Fibroblast of lung (primary cell): ENCODE data around the gene TIMP1. TPM values are rescaled to one million over a fixed set of nuclear protein-coding genes. Genes with fewer than 3 reads are reported as not detected.

Experiments
- DNase-seq, 2 donors: peaks; one replicate each; pipeline versions ENCODE4 v3.0.0 to v3.0.0-alpha.2; 2010; ENCODE audit warnings: low read depth in 2 of 2
- H2AFZ ChIP-seq: 2 replicates; pipeline ENCODE4 v1.5.1; 2012; ENCODE audit warnings: low read length, control low read depth, inconsistent platforms
- H3K27ac ChIP-seq: 2 replicates; pipeline ENCODE4 v1.5.1; 2011; ENCODE audit warnings: low read length, control low read depth; ENCODE audit not compliant: insufficient read depth
- H3K27me3 ChIP-seq: 2 replicates; pipeline ENCODE4 v1.5.1; 2011; ENCODE audit warnings: mild to moderate bottlenecking, low read length; ENCODE audit not compliant: control insufficient read depth, insufficient read depth
- H3K36me3 ChIP-seq: 2 replicates; pipeline ENCODE4 v1.5.1; 2011; ENCODE audit warnings: low read length; ENCODE audit not compliant: control insufficient read depth, insufficient read depth
- H3K4me1 ChIP-seq: 2 replicates; pipeline ENCODE4 v1.5.1; 2011; ENCODE audit warnings: low read length; ENCODE audit not compliant: control insufficient read depth, insufficient read depth; ENCODE audit errors: extremely low read depth
- H3K4me2 ChIP-seq: 2 replicates; pipeline ENCODE4 v1.5.1; 2011; ENCODE audit warnings: low read length, control low read depth; ENCODE audit not compliant: insufficient read depth; ENCODE audit errors: extremely low read depth
- H3K4me3 ChIP-seq, 4 experiments: fragments of 200-600 bp in 1 of 4; sonication (generic) in 1 of 4; replicated peaks in 1 of 4; 2 replicates each; pipeline ENCODE4 v1.5.1; 2011 to 2016; ENCODE audit warnings: low read length in 4 of 4, low read depth in 3 of 4, mild to moderate bottlenecking in 3 of 4, control low read depth in 2 of 4, inconsistent platforms in 1 of 4, mixed read lengths in 1 of 4; ENCODE audit not compliant: insufficient read depth in 1 of 4; ENCODE audit errors: control extremely low read depth in 1 of 4
- H3K79me2 ChIP-seq: 2 replicates; pipeline ENCODE4 v1.5.1; 2012; ENCODE audit warnings: mild to moderate bottlenecking, low read length, inconsistent platforms; ENCODE audit not compliant: control insufficient read depth, insufficient read depth
- H3K9ac ChIP-seq: 2 replicates; pipeline ENCODE4 v1.5.1; 2011; ENCODE audit warnings: mild to moderate bottlenecking, low read length, control low read depth; ENCODE audit not compliant: insufficient read depth
- H3K9me3 ChIP-seq: 2 replicates; pipeline ENCODE4 v1.5.1; 2012; ENCODE audit warnings: low read depth, low read length; ENCODE audit not compliant: control insufficient read depth, insufficient read depth
- H4K20me1 ChIP-seq: 2 replicates; pipeline ENCODE4 v1.5.1; 2011; ENCODE audit warnings: low read length; ENCODE audit not compliant: control insufficient read depth, insufficient read depth; ENCODE audit errors: extremely low read depth
- CTCF ChIP-seq, 2 donors: IDR thresholded peaks in 1 of 2; conservative IDR thresholded peaks in 1 of 2; 1 replicate in 1 of 2; 2 replicates in 1 of 2; pipeline ENCODE4 v1.5.1; 2011 to 2012; ENCODE audit warnings: low read length in 2 of 2, control low read depth in 1 of 2, inconsistent platforms in 1 of 2, low read depth in 1 of 2, mild to moderate bottlenecking in 1 of 2
- EZH2 ChIP-seq: IDR thresholded peaks from 2 replicates; pipeline ENCODE4 v1.5.1; 2012; ENCODE audit warnings: low read length, control low read depth, mild to moderate bottlenecking; ENCODE audit errors: missing control alignments
- polyA plus RNA-seq, 2 donors: library from polyadenylated mRNA; depleted of rRNA in 1 of 2; stranded (reverse) in 1 of 2; unstranded in 1 of 2; fragments of >200 nt; gene quantifications; 2 replicates each; pipeline ENCODE4 v1.2.1, GENCODE V29; 2011 to 2012; ENCODE audit warnings: missing spikeins in 1 of 2
- total RNA-seq: library from RNA; depleted of rRNA; stranded (reverse); fragments of >200 nt; gene quantifications from 2 replicates; pipeline ENCODE4 v1.2.1, GENCODE V29; 2014

Gene TIMP1
- total and polyA plus RNA-seq, 2 donors (not counting 1 experiment from before 2014, with no cell fraction given): 845 to 1,117 TPM

- Histone ChIP-seq H3K36me3 (peaks cover 2% of the 10 kb centered on the region), H3K9me3 (no peaks in the 10 kb centered on the region), H2AFZ (peak overlapping the region; percentile 33), H3K79me2 (peaks cover 15% of the 10 kb centered on the region), H3K4me3 (peak overlapping the region; percentile 5 to 71 (median 50)), H4K20me1 (no peaks in the 10 kb centered on the region), H3K4me2 (peak overlapping the region; percentile 59), H3K4me1 (no peaks in the 10 kb centered on the region), H3K27ac (peak overlapping the region; percentile 95), H3K27me3 (no peaks in the 10 kb centered on the region), H3K9ac (peak overlapping the region; percentile 50)
- DNase-seq: no peak
- TF ChIP-seq EZH2 (no peak), CTCF (conservative IDR thresholded peaks at IDR 0.05 in 1 of 2, IDR thresholded peaks at IDR 0.05 in 1 of 2; ENCODE audit: low read depth in 1 of 2, low read length in 2 of 2) (no peak)
These were observed 21.9 kb upstream of the TIMP1 start for GRCh38 chrX:47560179-47560933.

GRCh38 chrX:47560934-47561658 lies 21.1 kb upstream of the TIMP1 start, which contains the start of gene ARAF:
Gene ARAF, plus strand, starts transcription at chrX:47561205. Its CDS starts 1,763 bp downstream, at chrX:47562968.
- peak within 1 kb of the TSS; percentile 33 for H2AFZ ChIP-seq
- DNase-seq: peak; percentile 99 to 100
- peak within 1 kb of the TSS; percentile 50 to 71 (median 68) for H3K4me3 ChIP-seq
- TF ChIP-seq EZH2 (no peak), CTCF (conservative IDR thresholded peaks at IDR 0.05 in 1 of 2, IDR thresholded peaks at IDR 0.05 in 1 of 2; ENCODE audit: low read depth in 1 of 2, low read length in 2 of 2) (no peak)
- H3K27me3 ChIP-seq: no peaks in the 10 kb centered on the region
- no peaks in the 10 kb centered on the region for H3K9me3 ChIP-seq
- H3K4me2 ChIP-seq: peak within 1 kb of the TSS; percentile 59
- no peaks in the 10 kb centered on the region for H3K4me1 ChIP-seq
- H3K27ac ChIP-seq: peak within 1 kb of the TSS; percentile 95
- peaks cover 2% of the 10 kb centered on the region for H3K36me3 ChIP-seq
- peak within 1 kb of the TSS; percentile 91 for H3K9ac ChIP-seq
- no peaks in the 10 kb centered on the region for H4K20me1 ChIP-seq
- peaks cover 15% of the 10 kb centered on the region for H3K79me2 ChIP-seq

GRCh38 chrX:47561659-47562151 lies 20.5 kb upstream of the TIMP1 start:
- H3K9me3 ChIP-seq: no peaks in the 10 kb centered on the region
- no peak overlapping the region for H2AFZ ChIP-seq
- DNase-seq: no peak
- H3K4me2 ChIP-seq: peak overlapping the region; percentile 44
- peak overlapping the region; percentile 95 for H3K27ac ChIP-seq
- no peaks in the 10 kb centered on the region for H4K20me1 ChIP-seq
- TF ChIP-seq EZH2 (no peak), CTCF (conservative IDR thresholded peaks at IDR 0.05 in 1 of 2, IDR thresholded peaks at IDR 0.05 in 1 of 2; ENCODE audit: low read depth in 1 of 2, low read length in 2 of 2) (no peak)
- peak overlapping the region; percentile 91 for H3K9ac ChIP-seq
- H3K4me1 ChIP-seq: no peaks in the 10 kb centered on the region
- H3K79me2 ChIP-seq: peaks cover 15% of the 10 kb centered on the region
- peaks cover 3% of the 10 kb centered on the region for H3K36me3 ChIP-seq
- no peaks in the 10 kb centered on the region for H3K27me3 ChIP-seq
- peak overlapping the region; percentile 50 to 71 (median 68) for H3K4me3 ChIP-seq
